ENCODE measurements around the gene RNF130. TPM values are rescaled to one million over a fixed set of nuclear protein-coding genes. Genes with fewer than 3 reads are reported as not detected.

RNF130 gene
- total and polyA plus RNA-seq, 3 donors from 2014 or later = 44.3 to 65.0 (median 56.5) TPM

- WGBS, 2 donors = 2 to 6% methylated on average over 25 to 49 of the region's 105 CpGs
- no peaks in the 10 kb centered on the region for H3K9me3 ChIP-seq
- intact Hi-C loops (cut with DNase I; ENCODE audit: low total_unique reads) = no loop called here
- H3K36me3 ChIP-seq (ENCODE audit: low read depth, missing control alignments) = no peaks in the 10 kb centered on the region
- no peak for TF ChIP-seq POLR2A (IDR thresholded peaks at IDR 0.05)
- TF ChIP-seq CTCF (IDR thresholded peaks at IDR 0.05) = peak in 1 of 3 experiments; percentile 83
- no peaks in the 10 kb centered on the region for H3K27me3 ChIP-seq
- DNase-seq = peak; percentile 68
- peaks cover 17% of the 10 kb centered on the region for H3K4me1 ChIP-seq
- peak within 1 kb of the TSS; percentile 72 to 86 for H3K27ac ChIP-seq
- H3K4me3 ChIP-seq = peak within 1 kb of the TSS; percentile 60 to 66
Measured at GRCh38 chr5:179907556-179908324, 163.8 kb downstream of the RNF130 start, which contains the start of gene TBC1D9B. TSS of gene TBC1D9B (minus strand) at chr5:179907897. CDS start at chr5:179907821, 76 bp downstream.

- Histone ChIP-seq H3K27me3 (no peaks in the 10 kb centered on the region), H3K36me3 (ENCODE audit: low read depth, missing control alignments) (no peaks in the 10 kb centered on the region), H3K4me1 (peaks cover 23% of the 10 kb centered on the region), H3K27ac (peak overlapping the region; percentile 72 to 86), H3K9me3 (no peaks in the 10 kb centered on the region), H3K4me3 (peak overlapping the region; percentile 60 to 66)
- peak; percentile 67 for DNase-seq
- intact Hi-C loops (cut with DNase I; ENCODE audit: low total_unique reads) = no loop called here
- WGBS, 2 donors = 4 to 5% methylated on average over 28 to 33 of the region's 50 CpGs
- TF ChIP-seq CTCF (IDR thresholded peaks at IDR 0.05) (peak in 1 of 3 experiments; percentile 12), POLR2A (IDR thresholded peaks at IDR 0.05) (no peak)
Measured at GRCh38 chr5:179906795-179907555, 164.6 kb downstream of the RNF130 start.

GRCh38 chr5:179906294-179906794, 165.2 kb downstream of the RNF130 start:
- intact Hi-C loops (cut with DNase I; ENCODE audit: low total_unique reads) = no loop called here
- H3K27ac ChIP-seq = peak overlapping the region; percentile 72 to 86
- no peaks in the 10 kb centered on the region for H3K27me3 ChIP-seq

GRCh38 chr5:179905161-179905560, 166.4 kb downstream of the RNF130 start:
- no peak for TF ChIP-seq CTCF (IDR thresholded peaks at IDR 0.05)
- no peak for TF ChIP-seq POLR2A (IDR thresholded peaks at IDR 0.05)
- DNase-seq = peak; percentile 33
- H3K4me3 ChIP-seq = no peak overlapping the region
- H3K36me3 ChIP-seq (ENCODE audit: low read depth, missing control alignments) = no peaks in the 10 kb centered on the region
- no peaks in the 10 kb centered on the region for H3K9me3 ChIP-seq
- 70 to 78% methylated on average over 8 of the region's 8 CpGs for WGBS, 2 donors
- intact Hi-C loops (cut with DNase I; ENCODE audit: low total_unique reads) = no loop called here
- peak overlapping the region in 1 of 2 donors; percentile 25 for H3K27ac ChIP-seq
- peaks cover 38% of the 10 kb centered on the region for H3K4me1 ChIP-seq
- H3K27me3 ChIP-seq = no peaks in the 10 kb centered on the region

More at GRCh38 chr5:179906294-179906794, 165.2 kb downstream of the RNF130 start:
- peak; percentile 26 for DNase-seq
- TF ChIP-seq CTCF (IDR thresholded peaks at IDR 0.05) (no peak), POLR2A (IDR thresholded peaks at IDR 0.05) (no peak)
- 51 to 58% methylated on average over 23 to 24 of the region's 24 CpGs for WGBS, 2 donors
- Histone ChIP-seq H3K36me3 (ENCODE audit: low read depth, missing control alignments) (no peaks in the 10 kb centered on the region), H3K4me1 (peaks cover 26% of the 10 kb centered on the region), H3K4me3 (peak overlapping the region; percentile 60 to 66), H3K9me3 (no peaks in the 10 kb centered on the region)

MicroRNAs within 50 kb of the gene (microRNA counts, 767-probe panel; counts per million panel counts)
- 0 to 152 counts per million in 2 donors for microRNA hsa-miR-340-5p

Small RNA genes lying within 50 kb of the gene (microRNA-seq; reads per million reads assigned to microRNA genes)
- 38.2 to 47.6 reads per million in 2 donors for gene MIR340 (ENCODE audit: borderline number of aligned reads in 2 of 2, borderline replicate concordance in 1 of 2)

Small RNA genes lying within 50 kb of the gene (small RNA-seq; reads per million reads assigned to genes)
- gene MIR340 = 10.9 to 13.2 reads per million in 2 donors

Other genes starting within 250 kb of the RNF130 start
- gene MRNIP, start 212.9 kb downstream of the RNF130 start, total RNA-seq = 10 to 100 TPM; 58.7 to 61.4 TPM
- gene MRNIP, start 212.9 kb downstream of the RNF130 start, polyA plus RNA-seq (ENCODE audit: insufficient read depth, low read depth, low replicate concordance) = 34.9 TPM
- gene TBC1D9B, start 163.9 kb downstream of the RNF130 start, total RNA-seq = 100 to 1,000 TPM; 122 to 134 TPM
- 76.1 TPM for gene TBC1D9B, start 163.9 kb downstream of the RNF130 start, polyA plus RNA-seq (ENCODE audit: insufficient read depth, low read depth, low replicate concordance)
- gene RASGEF1C, start 137.5 kb upstream of the RNF130 start, total RNA-seq = 1 to 10 TPM; 8.0 to 8.5 TPM
- gene RASGEF1C, start 137.5 kb upstream of the RNF130 start, polyA plus RNA-seq (ENCODE audit: insufficient read depth, low read depth, low replicate concordance) = 19.0 TPM
- gene MAPK9, start 220.3 kb upstream of the RNF130 start, total RNA-seq = 10 to 100 TPM; 54.3 to 57.0 TPM
- 34.9 TPM for gene MAPK9, start 220.3 kb upstream of the RNF130 start, polyA plus RNA-seq (ENCODE audit: insufficient read depth, low read depth, low replicate concordance)